Activated CD4-positive, alpha-beta T cell treated with anti-CD3 and anti-CD28 coated beads for 36 hours (primary cell): ENCODE results near the gene FRMD4A. TPM values are rescaled to one million over a fixed set of nuclear protein-coding genes. Genes with fewer than 3 reads are reported as not detected.

Source experiments
- ATAC-seq: fragments of 200-7000 bp; cut with Tn5 transposase; one replicate; pipeline ENCODE4 v1.10.0; 2021; ENCODE audit warnings: mild to moderate bottlenecking, moderate library complexity
- CTCF ChIA-PET: fragments of 350-600 bp; sonication (Branson Sonifier 250); formaldehyde crosslinking; loops from one replicate; lab custom pipeline; 2021; ENCODE audit warnings: antibody characterized with exemption; lab: Charles Lee
- POLR2A ChIA-PET: fragments of 350-600 bp; sonication (Branson Sonifier 250); formaldehyde crosslinking; loops from one replicate; lab custom pipeline; 2021; ENCODE audit warnings: antibody characterized with exemption, inconsistent platforms; lab: Charles Lee
- DNase-seq: peaks from one replicate; pipeline ENCODE4 v3.0.0-alpha.2; 2020
- H3K27ac Mint-ChIP-seq: one replicate; pipeline ENCODE4 v1.8.0; 2021; ENCODE audit warnings: mixed read lengths
- H3K27me3 Mint-ChIP-seq: one replicate; pipeline ENCODE4 v1.8.0; 2021; ENCODE audit warnings: mixed read lengths
- H3K36me3 Mint-ChIP-seq: one replicate; pipeline ENCODE4 v1.8.0; 2021; ENCODE audit warnings: low read depth, mixed read lengths
- H3K4me1 Mint-ChIP-seq: one replicate; pipeline ENCODE4 v1.8.0; 2021; ENCODE audit warnings: mixed read lengths
- H3K4me3 Mint-ChIP-seq: one replicate; pipeline ENCODE4 v1.8.0; 2021; ENCODE audit warnings: mild to moderate bottlenecking, moderate library complexity, mixed read lengths
- H3K9me3 Mint-ChIP-seq: one replicate; pipeline ENCODE4 v1.8.0; 2021; ENCODE audit warnings: low read depth, mixed read lengths
- intact Hi-C, 2 experiments: fragments of 100-400 bp; cut with DNase I in 1 of 2; cut with micrococcal nuclease in 1 of 2; formaldehyde crosslinking; loops; one replicate each; pipeline versions ENCODE4 v1.14.2 to v1.15.1; 2022 to 2024; cut with DNase I, micrococcal nuclease
- total RNA-seq, 2 experiments: library from RNA; stranded (reverse); gene quantifications; one replicate each; pipeline ENCODE4 v1.2.3, GENCODE V29; 2021

Gene FRMD4A
- total RNA-seq, 2 experiments from 2014 or later, result 0.85 to 1.3 TPM

GRCh38 chr10:13993673-13994089 is 337.0 kb downstream of the FRMD4A start:
- CTCF ChIA-PET, result interaction anchor here (0.6 kb wide), 2 partner anchors 216 to 411 kb away, joined by 3 read pairs; no protein-coding TSS in a partner anchor
- DNase-seq (no peak), ATAC-seq (no peak)
- Mint-ChIP-seq H3K4me1 (peaks cover 14% of the 10 kb centered on the region), H3K27ac (no peak overlapping the region), H3K27me3 (no peaks in the 10 kb centered on the region), H3K9me3 (peaks cover 5% of the 10 kb centered on the region), H3K4me3 (no peak overlapping the region), H3K36me3 (no peaks in the 10 kb centered on the region)
- intact Hi-C loops, result no loop called here
- POLR2A ChIA-PET, result no interaction called here

GRCh38 chr10:13993169-13993568 is 337.6 kb downstream of the FRMD4A start:
- DNase-seq (no peak), ATAC-seq (no peak)
- Mint-ChIP-seq H3K27ac (no peak overlapping the region), H3K27me3 (no peaks in the 10 kb centered on the region), H3K4me3 (no peak overlapping the region), H3K9me3 (no peaks in the 10 kb centered on the region), H3K36me3 (no peaks in the 10 kb centered on the region), H3K4me1 (peaks cover 14% of the 10 kb centered on the region)
- CTCF ChIA-PET, result no interaction called here
- intact Hi-C loops, result no loop called here
- POLR2A ChIA-PET, result no interaction called here

GRCh38 chr10:13991353-13991752 is 339.4 kb downstream of the FRMD4A start:
- no peaks in the 10 kb centered on the region for H3K27me3 Mint-ChIP-seq
- no peak for ATAC-seq
- H3K4me3 Mint-ChIP-seq, result no peak overlapping the region
- intact Hi-C loops, result no loop called here
- CTCF ChIA-PET, result no interaction called here
- POLR2A ChIA-PET, result interaction anchor here (1.0 kb wide), 1 partner anchor 194 kb away, joined by 3 read pairs; no protein-coding TSS in a partner anchor
- H3K36me3 Mint-ChIP-seq, result no peaks in the 10 kb centered on the region
- no peak overlapping the region for H3K27ac Mint-ChIP-seq
- no peak for DNase-seq
- H3K9me3 Mint-ChIP-seq, result no peaks in the 10 kb centered on the region
- H3K4me1 Mint-ChIP-seq, result peaks cover 25% of the 10 kb centered on the region

GRCh38 chr10:13990946-13991345 is 339.8 kb downstream of the FRMD4A start:
- no peak overlapping the region for H3K4me3 Mint-ChIP-seq
- H3K4me1 Mint-ChIP-seq, result peaks cover 25% of the 10 kb centered on the region
- no peaks in the 10 kb centered on the region for H3K27me3 Mint-ChIP-seq
- H3K36me3 Mint-ChIP-seq, result no peaks in the 10 kb centered on the region
- no peak for ATAC-seq
- CTCF ChIA-PET, result no interaction called here
- no peak overlapping the region for H3K27ac Mint-ChIP-seq
- POLR2A ChIA-PET, result interaction anchor here (0.6 kb wide), 1 partner anchor 202 kb away, joined by 4 read pairs; no protein-coding TSS in a partner anchor
- H3K9me3 Mint-ChIP-seq, result no peaks in the 10 kb centered on the region
- intact Hi-C loops, result no loop called here
- no peak for DNase-seq

- intact Hi-C loops, result no loop called here
- CTCF ChIA-PET, result interaction anchor here (0.7 kb wide), 1 partner anchor 229 kb away, joined by 3 read pairs; no protein-coding TSS in a partner anchor
- H3K9me3 Mint-ChIP-seq, result no peaks in the 10 kb centered on the region
- H3K36me3 Mint-ChIP-seq, result no peaks in the 10 kb centered on the region
- H3K4me1 Mint-ChIP-seq, result peaks cover 25% of the 10 kb centered on the region
- H3K27me3 Mint-ChIP-seq, result no peaks in the 10 kb centered on the region
- DNase-seq (no peak), ATAC-seq (no peak)
- POLR2A ChIA-PET, result interaction anchor here (0.6 kb wide), 1 partner anchor 201 kb away, joined by 4 read pairs; no protein-coding TSS in a partner anchor
- H3K27ac Mint-ChIP-seq, result no peak overlapping the region
- no peak overlapping the region for H3K4me3 Mint-ChIP-seq
Observed at GRCh38 chr10:13990392-13990805, 340.3 kb downstream of the FRMD4A start.

GRCh38 chr10:13989616-13990015 is 341.1 kb downstream of the FRMD4A start:
- peaks cover 22% of the 10 kb centered on the region for H3K4me1 Mint-ChIP-seq
- ATAC-seq (no peak), DNase-seq (no peak)

GRCh38 chr10:13987446-13987845 is 343.3 kb downstream of the FRMD4A start:
- peak; percentile 36 for ATAC-seq
- intact Hi-C loops, result no loop called here

More at GRCh38 chr10:13989616-13990015, 341.1 kb downstream of the FRMD4A start:
- POLR2A ChIA-PET, result no interaction called here
- Mint-ChIP-seq H3K4me3 (no peak overlapping the region), H3K27me3 (no peaks in the 10 kb centered on the region), H3K36me3 (no peaks in the 10 kb centered on the region), H3K9me3 (no peaks in the 10 kb centered on the region), H3K27ac (no peak overlapping the region)
- intact Hi-C loops, result no loop called here
- CTCF ChIA-PET, result interaction anchor here (0.7 kb wide), 1 partner anchor 229 kb away, joined by 3 read pairs; no protein-coding TSS in a partner anchor

GRCh38 chr10:13984647-13985155 is 346.0 kb downstream of the FRMD4A start:
- ChIA-PET POLR2A (interaction anchor here (0.7 to 0.9 kb wide), 2 partner anchors 48 to 410 kb away, joined by 3 to 4 read pairs; no protein-coding TSS in a partner anchor), CTCF (no interaction called here)
- no peak overlapping the region for H3K4me3 Mint-ChIP-seq
- H3K36me3 Mint-ChIP-seq, result no peaks in the 10 kb centered on the region
- H3K27ac Mint-ChIP-seq, result no peak overlapping the region
- ATAC-seq (peak; percentile 81), DNase-seq (peak; percentile 17)
- H3K4me1 Mint-ChIP-seq, result peaks cover 15% of the 10 kb centered on the region
- H3K9me3 Mint-ChIP-seq, result no peaks in the 10 kb centered on the region
- H3K27me3 Mint-ChIP-seq, result no peaks in the 10 kb centered on the region
- intact Hi-C loops, result no loop called here

More at GRCh38 chr10:13987446-13987845, 343.3 kb downstream of the FRMD4A start:
- ChIA-PET CTCF (no interaction called here), POLR2A (no interaction called here)
- Mint-ChIP-seq H3K36me3 (no peaks in the 10 kb centered on the region), H3K27ac (no peak overlapping the region), H3K4me1 (peaks cover 15% of the 10 kb centered on the region), H3K4me3 (no peak overlapping the region), H3K9me3 (no peaks in the 10 kb centered on the region), H3K27me3 (no peaks in the 10 kb centered on the region)
- DNase-seq, result no peak

- POLR2A ChIA-PET, result no interaction called here
- ATAC-seq, result no peak
- intact Hi-C loops, result no loop called here
- Mint-ChIP-seq H3K27me3 (no peaks in the 10 kb centered on the region), H3K4me3 (no peak overlapping the region), H3K36me3 (no peaks in the 10 kb centered on the region), H3K27ac (no peak overlapping the region), H3K4me1 (peaks cover 15% of the 10 kb centered on the region), H3K9me3 (no peaks in the 10 kb centered on the region)
- DNase-seq, result no peak
- CTCF ChIA-PET, result interaction anchor here (1.0 kb wide), 1 partner anchor 91 kb away, joined by 3 read pairs; no protein-coding TSS in a partner anchor
Observed at GRCh38 chr10:13983035-13983434, 347.7 kb downstream of the FRMD4A start.

- intact Hi-C loops, result no loop called here
- no peaks in the 10 kb centered on the region for H3K4me1 Mint-ChIP-seq
Observed at GRCh38 chr10:13978533-13979115, 352.1 kb downstream of the FRMD4A start.

GRCh38 chr10:13977861-13978532 is 352.7 kb downstream of the FRMD4A start:
- H3K36me3 Mint-ChIP-seq, result no peaks in the 10 kb centered on the region
- no peak overlapping the region for H3K27ac Mint-ChIP-seq
- ChIA-PET CTCF (no interaction called here), POLR2A (no interaction called here)
- no peaks in the 10 kb centered on the region for H3K4me1 Mint-ChIP-seq
- intact Hi-C loops, result no loop called here
- no peaks in the 10 kb centered on the region for H3K9me3 Mint-ChIP-seq
- DNase-seq (no peak), ATAC-seq (no peak)
- no peak overlapping the region for H3K4me3 Mint-ChIP-seq
- no peaks in the 10 kb centered on the region for H3K27me3 Mint-ChIP-seq

More at GRCh38 chr10:13978533-13979115, 352.1 kb downstream of the FRMD4A start:
- Mint-ChIP-seq H3K36me3 (no peaks in the 10 kb centered on the region), H3K27me3 (no peaks in the 10 kb centered on the region), H3K4me3 (no peak overlapping the region), H3K9me3 (no peaks in the 10 kb centered on the region), H3K27ac (no peak overlapping the region)
- DNase-seq (no peak), ATAC-seq (no peak)
- POLR2A ChIA-PET, result interaction anchor here (0.6 kb wide), 1 partner anchor 8 kb away, joined by 3 read pairs; no protein-coding TSS in a partner anchor
- CTCF ChIA-PET, result no interaction called here
